Transverse colon (tissue), 4 donors: Measurements from ENCODE around the gene PRSS53.

Experiments used
- CTCF ChIP-seq, 5 experiments: fragments of 200-600 bp in 3 of 5; fragments of 450-650 bp in 2 of 5; sonication (generic) in 3 of 5; IDR thresholded peaks; 1 replicate in 2 of 5; 2 replicates in 3 of 5; pipeline ENCODE4 v1.5.1; 2016 to 2017; ENCODE audit warnings: antibody characterized with exemption in 5 of 5, inconsistent platforms in 3 of 5, mild to moderate bottlenecking in 2 of 5, moderate library complexity in 1 of 5
- POLR2AphosphoS5 ChIP-seq, 3 donors: sonication (generic); formaldehyde crosslinking; IDR thresholded peaks; one replicate each; pipeline ENCODE4 v1.6.1; 2016; ENCODE audit warnings: antibody characterized with exemption in 3 of 3

- no peak for TF ChIP-seq CTCF (IDR thresholded peaks at IDR 0.05)
- TF ChIP-seq POLR2AphosphoS5 (IDR thresholded peaks at IDR 0.05), result no peak
These were observed 21.6 kb upstream of the PRSS53 start for GRCh38 chr16:31110106-31111034.
